HEK293T (cell line): ENCODE data around the gene LIN7B.

Experiments
- FOXM1 ChIP-seq: fragments of 450-650 bp; IDR thresholded peaks from 2 replicates; pipeline ENCODE4 v1.6.1; 2017; ENCODE audit warnings: mild to moderate bottlenecking, borderline replicate concordance
- ZNF384 ChIP-seq: fragments of 450-650 bp; IDR thresholded peaks from 2 replicates; pipeline ENCODE4 v1.6.1; 2016
- TF ChIP-seq, protein P1 (sequence below): fragments of 450-650 bp; IDR thresholded peaks from 2 replicates; pipeline ENCODE4 v1.6.1; 2016

DNA sequence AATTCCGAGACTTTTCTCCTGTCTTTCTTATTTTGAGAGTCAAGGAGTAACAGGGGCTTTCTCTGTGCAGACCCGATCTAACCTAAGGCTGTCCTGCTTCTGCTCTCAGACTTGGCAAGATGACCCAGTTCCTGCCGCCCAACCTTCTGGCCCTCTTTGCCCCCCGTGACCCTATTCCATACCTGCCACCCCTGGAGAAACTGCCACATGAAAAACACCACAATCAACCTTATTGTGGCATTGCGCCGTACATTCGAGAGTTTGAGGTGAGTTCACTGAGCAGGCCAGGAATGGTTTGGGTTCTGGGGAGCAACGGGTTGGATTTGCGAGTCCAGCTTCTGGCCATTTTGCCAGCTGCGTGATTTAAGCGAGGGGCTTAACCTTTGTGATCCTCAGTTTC, 27.9 kb upstream of the LIN7B start:
- TF ChIP-seq, protein P1, sequence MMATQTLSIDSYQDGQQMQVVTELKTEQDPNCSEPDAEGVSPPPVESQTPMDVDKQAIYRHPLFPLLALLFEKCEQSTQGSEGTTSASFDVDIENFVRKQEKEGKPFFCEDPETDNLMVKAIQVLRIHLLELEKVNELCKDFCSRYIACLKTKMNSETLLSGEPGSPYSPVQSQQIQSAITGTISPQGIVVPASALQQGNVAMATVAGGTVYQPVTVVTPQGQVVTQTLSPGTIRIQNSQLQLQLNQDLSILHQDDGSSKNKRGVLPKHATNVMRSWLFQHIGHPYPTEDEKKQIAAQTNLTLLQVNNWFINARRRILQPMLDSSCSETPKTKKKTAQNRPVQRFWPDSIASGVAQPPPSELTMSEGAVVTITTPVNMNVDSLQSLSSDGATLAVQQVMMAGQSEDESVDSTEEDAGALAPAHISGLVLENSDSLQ = no peak
- TF ChIP-seq ZNF384 (no peak), FOXM1 (no peak)
